SIG-M5 treated with dmso at 0.1 percent for 504 hours (cell line): ENCODE results near the gene PRKD1.
"Not testable (repeated sequence)": the region's sequence is repeated elsewhere in the genome, so short reads cannot be mapped to it uniquely, and the experiment has no call there.

Source experiments
- DNase-seq: peaks from one replicate; lab custom pipeline; 2025; ENCODE audit not compliant: unreplicated experiment; lab: John Stamatoyannopoulos, UW

PRKD1 gene

GRCh38 chr14:29900609-29901350 lies 26.9 kb downstream of the PRKD1 start:
- no peak for DNase-seq

DNA sequence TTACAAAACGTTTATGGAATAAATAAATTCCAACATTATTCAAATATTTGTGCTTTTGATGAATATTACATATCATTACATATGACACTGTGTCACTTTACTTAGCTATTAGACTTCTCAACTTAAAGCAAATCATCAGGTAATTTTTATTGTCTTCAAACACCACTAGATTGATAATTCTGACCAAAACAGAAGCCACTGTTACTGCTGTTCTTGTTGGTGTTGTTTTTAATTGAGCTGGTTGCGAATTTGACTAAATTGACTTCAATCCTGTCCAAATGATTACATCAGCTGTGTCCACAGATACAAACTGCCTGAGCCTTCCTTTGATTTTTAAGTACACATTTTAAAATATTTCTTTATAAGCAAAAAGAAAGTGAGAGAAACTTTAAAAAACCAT lies 29.2 kb downstream of the PRKD1 start:
- no peak for DNase-seq

DNA sequence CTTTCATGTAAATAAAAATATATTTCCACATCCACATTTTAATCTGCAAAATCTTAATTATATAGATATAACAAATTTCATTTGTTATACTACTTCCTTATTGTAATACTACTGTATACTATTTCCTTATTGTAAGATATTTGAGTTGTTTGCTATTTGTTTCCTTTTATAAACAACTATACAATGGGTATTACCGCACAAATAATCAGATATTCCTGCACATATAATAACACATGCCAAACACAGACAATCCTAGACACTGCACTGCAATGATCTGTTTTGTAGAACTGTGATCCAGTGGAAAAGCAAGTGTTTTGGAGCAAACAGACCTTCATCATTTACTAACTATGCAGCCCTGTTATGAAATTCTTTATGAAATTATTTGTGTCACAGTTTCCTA lies 30.5 kb downstream of the PRKD1 start:
- no peak for DNase-seq

DNA sequence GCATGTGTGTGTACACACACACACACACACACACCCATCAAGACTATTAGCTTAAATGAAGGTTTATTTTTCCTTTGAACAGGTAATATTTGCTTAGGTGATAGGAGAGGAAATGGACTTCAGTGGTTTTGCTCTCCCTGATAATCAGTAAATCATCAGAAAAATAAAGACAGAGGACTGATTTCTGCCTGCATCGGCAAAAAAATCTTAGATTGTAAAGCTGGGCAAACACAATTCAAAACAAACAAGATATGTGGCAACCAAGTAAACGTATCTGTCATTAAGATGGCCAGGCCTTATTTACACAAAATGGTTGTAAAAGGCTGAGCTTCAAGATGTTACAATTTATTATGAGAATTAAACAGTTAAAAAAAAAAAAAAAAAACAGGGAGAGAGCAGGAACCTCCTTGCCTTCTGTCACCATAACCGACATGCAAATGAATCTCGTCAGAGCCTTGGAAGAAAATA lies 31.3 kb downstream of the PRKD1 start:
- no peak for DNase-seq

- DNase-seq: no peak
Measured at GRCh38 chr14:29895591-29896083, 32.0 kb downstream of the PRKD1 start.

GRCh38 chr14:29893989-29894388 lies 33.7 kb downstream of the PRKD1 start:
- no peak for DNase-seq

DNA sequence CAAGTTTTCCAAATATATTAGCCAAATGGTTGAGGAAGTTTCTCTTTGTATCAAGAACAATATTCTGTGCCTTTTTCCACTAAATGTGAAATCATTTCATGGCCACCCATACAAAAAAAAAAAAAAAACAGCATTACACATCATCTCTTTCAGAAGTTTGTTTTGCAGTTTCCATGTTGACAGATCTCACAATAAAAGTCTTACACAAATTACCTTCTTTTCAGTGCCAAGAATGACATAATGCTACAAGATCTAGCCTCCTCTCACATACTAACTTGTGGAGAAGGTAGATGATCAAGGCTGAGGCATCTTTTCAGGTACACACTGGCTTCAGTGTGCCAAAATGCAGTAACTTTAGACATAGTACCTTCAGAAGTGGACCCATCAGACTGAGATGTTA lies 35.3 kb downstream of the PRKD1 start:
- no peak for DNase-seq

GRCh38 chr14:29885988-29886387 lies 41.7 kb downstream of the PRKD1 start:
- no peak for DNase-seq

- no peak for DNase-seq
Measured at GRCh38 chr14:29868000-29868399, 59.6 kb downstream of the PRKD1 start.

- DNase-seq: no peak
Measured at GRCh38 chr14:29865299-29865698, 62.3 kb downstream of the PRKD1 start.

GRCh38 chr14:29861996-29862395 lies 65.7 kb downstream of the PRKD1 start:
- DNase-seq: no peak

DNA sequence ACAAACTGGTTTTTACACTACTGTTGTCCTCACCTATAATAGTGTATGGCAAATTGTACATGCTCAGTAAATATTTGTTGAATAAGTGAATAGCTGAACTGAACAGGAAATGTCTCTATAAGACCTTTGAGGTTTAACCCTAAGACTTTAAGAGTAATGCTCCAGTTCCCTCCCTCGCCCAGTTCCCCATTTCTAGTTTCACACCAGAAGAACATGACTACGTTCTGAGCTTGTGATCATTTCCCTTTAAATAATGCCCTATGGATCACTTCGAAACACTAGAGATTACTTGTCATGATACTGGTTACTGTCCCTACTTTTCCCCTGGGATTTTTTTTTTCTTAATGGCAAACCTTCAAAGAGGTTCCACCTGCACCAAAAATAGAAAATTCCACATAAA lies 69.3 kb downstream of the PRKD1 start:
- DNase-seq: peak; percentile 28

GRCh38 chr14:29857551-29857950 lies 70.1 kb downstream of the PRKD1 start:
- DNase-seq: no peak

GRCh38 chr14:29856516-29856915 lies 71.1 kb downstream of the PRKD1 start:
- no peak for DNase-seq

- DNase-seq: not testable (repeated sequence)
Measured at GRCh38 chr14:29853691-29854090, 74.0 kb downstream of the PRKD1 start.

DNA sequence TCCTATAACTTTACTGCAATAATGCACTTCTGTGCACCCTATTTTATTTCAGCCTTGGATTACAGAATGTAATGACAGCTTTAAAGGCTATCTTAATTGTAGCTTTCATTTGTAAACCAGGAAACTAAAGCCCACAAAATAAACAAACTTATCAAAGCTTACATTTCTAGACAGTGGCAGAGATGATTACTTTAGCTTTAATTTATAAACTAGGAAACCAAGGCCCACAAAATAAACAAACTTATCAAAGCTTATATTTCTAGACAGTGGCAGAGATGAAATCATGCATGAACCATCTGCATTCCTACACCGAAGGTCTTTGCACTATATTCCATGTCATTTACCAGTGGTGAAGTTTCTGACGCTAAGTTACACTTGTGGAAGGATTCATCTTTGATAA lies 74.4 kb downstream of the PRKD1 start:
- no peak for DNase-seq

- DNase-seq: no peak
Measured at GRCh38 chr14:29851397-29851796, 76.2 kb downstream of the PRKD1 start.

GRCh38 chr14:29847056-29847380 lies 80.6 kb downstream of the PRKD1 start:
- DNase-seq: no peak

GRCh38 chr14:29846339-29847055 lies 81.2 kb downstream of the PRKD1 start:
- no peak for DNase-seq

- no peak for DNase-seq
Measured at GRCh38 chr14:29843981-29844380, 83.7 kb downstream of the PRKD1 start.

DNA sequence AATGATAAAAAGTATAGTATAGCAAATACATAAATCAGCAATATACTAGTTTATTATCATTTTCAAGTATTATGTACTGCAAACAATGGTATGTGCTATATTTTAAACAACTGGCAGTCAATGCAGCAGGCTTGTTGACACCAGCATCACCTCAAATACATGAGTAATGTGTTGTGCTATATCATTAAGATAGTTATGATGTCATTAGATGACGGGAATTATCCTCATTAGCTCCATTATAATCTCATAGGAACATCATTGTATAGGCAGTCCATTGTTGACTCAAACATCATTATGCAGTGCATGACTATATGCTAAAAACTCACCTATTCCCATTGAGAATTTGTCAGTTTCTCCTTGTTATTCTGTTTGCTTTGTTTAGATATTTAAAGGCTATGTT lies 85.4 kb downstream of the PRKD1 start:
- DNase-seq: no peak

DNA sequence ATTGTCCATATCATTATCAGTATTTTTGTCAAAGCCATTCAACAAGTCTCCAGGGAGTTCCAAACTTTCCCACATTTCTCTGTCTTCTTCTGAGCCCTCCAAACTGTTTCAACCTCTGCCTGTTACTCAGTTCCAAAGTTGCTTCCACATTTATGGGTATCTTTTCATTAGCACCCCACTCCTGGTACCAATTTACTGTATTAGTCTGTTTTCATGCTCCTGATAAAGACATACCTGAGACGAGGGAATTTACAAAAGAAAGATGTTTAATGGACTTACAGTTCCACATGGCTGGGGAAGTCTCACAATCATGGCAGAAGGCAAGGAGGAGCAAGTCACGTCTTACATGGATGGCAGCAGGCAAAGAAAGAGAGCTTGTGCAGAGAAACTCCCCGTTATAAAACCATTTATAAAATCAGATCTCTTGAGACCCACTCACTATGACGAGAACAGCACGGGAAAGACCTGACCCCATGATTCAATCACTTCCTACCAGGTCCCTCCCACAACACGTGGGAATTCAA lies 87.2 kb downstream of the PRKD1 start:
- DNase-seq: not testable (repeated sequence)
